ENCODE data around the gene IMPDH2.

Gene IMPDH2

DNA sequence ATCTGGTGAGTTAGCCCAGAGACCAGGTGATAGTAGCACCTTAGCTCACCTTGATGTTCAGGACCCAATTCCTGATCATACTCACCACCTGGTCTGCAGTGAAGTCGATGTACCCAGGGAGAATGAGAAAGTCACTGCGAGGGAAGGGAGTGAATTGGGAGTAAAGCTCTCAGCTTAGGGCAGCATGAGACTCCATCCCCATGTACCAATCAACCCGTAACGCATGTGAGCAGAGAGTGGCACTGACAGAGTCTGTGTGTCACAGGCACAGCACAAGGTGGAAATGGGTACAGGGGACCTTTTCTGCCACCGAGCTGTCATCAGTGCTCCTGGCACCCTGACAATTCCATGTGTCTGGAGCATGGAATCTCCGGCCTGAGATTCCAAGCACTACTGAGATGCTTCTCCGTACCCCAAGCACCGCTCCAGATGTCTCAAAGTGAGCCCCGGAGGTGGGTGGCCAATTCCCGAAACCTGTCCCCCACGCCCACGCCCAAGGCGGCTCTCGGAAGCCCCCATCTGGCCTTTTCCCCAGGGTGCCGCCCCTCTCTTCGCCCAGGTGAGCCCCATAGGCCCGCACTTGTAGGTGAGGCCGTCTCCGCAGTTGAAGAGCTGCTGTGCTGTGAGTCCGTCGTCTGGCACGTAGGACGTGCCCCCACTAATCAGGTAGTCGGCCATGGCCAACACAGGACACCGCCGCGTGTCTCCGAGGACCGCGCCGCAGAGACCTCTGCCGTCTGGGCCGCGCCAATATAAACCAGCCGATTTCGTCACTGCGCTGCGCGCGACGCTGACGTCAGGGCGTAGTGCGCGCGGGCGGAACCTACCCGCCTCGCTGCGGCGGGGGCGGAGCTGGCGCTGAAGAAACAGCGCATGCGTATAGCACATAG lies at the start of gene IMPDH2:
Gene IMPDH2 (minus strand): TSS at position 726 of the 890 bp plus-strand sequence. CDS start 48 bp downstream, at position 678.
- peak; percentile 93 for DNase-seq

DNA sequence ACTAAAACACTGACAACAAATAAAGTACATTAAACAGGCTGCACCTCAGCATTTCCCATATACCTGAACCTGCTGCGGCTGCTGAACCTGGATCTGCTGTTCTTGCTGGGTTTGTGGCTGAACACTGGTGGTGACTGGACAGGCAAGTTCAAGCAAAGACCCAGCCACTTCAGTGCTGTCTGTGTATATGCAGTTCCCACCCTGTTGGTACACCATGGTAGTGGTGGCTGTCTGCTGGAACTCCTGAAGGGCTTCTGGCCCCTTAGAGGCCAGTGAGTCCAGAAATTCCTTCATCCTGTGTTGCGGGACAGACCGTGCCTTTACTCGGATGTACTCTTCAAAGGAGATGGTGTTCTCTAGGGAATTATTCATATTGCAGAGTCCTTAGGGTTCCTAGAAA lies 47.4 kb upstream of the IMPDH2 start:
- no peak for DNase-seq

DNA sequence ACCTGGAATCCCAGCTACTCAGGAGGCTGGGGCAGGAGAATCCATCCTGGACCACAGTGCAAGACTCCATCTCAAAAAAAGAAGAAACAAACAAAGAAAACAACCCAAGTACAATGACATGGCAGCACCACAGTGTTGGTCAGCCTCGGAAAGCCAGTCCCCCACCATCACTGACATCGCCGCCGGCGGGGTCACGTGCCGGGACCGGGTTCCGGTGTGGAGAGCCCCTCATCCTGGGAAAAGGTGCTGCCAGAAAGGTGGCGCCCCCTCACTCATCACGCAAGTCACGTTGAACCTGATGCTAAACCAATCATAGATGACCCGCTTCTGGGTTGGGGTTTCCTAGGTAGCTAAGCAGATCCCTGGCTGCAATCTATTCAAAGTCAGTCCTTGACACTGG lies 46.9 kb upstream of the IMPDH2 start:
- DNase-seq = no peak

DNA sequence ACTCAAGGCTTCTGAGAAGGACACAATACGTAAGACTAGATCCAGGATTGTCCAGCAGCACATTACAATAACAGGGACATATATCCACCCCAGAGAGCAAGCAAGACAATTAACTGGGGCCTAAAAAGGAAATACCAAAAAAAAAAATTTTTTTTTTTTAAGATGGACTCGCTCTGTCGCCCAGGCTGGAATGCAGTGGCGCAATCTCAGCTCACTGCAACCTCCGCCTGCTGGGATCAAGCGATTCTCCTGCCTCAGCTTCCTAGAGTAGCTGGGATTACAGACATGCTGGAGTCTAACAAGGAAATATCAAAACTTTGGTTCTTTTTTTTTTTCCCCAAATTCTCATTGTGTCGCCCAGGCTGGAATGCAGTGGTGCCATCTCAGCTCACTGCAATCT lies 28.8 kb upstream of the IMPDH2 start:
- no peak for DNase-seq

DNA sequence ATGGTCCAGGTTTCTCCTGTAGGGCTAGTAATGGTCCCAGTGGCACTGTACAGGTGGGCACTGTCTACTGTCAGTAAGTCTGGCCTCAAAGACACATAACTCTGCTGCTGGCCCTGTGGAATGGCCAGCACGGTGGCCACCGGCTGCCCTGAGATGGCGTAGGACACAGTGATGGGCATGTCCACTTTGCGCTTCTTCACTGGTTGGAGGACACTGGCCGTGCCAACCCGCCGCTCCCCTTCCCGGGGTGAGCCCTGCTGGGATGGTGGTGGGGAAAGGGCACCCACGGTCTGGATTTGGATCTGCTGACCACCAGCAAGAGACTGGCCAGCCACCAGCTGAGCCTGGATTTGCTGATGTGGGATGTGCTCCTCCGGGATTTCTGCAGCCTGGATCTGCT lies 28.1 kb upstream of the IMPDH2 start:
- DNase-seq = no peak

DNA sequence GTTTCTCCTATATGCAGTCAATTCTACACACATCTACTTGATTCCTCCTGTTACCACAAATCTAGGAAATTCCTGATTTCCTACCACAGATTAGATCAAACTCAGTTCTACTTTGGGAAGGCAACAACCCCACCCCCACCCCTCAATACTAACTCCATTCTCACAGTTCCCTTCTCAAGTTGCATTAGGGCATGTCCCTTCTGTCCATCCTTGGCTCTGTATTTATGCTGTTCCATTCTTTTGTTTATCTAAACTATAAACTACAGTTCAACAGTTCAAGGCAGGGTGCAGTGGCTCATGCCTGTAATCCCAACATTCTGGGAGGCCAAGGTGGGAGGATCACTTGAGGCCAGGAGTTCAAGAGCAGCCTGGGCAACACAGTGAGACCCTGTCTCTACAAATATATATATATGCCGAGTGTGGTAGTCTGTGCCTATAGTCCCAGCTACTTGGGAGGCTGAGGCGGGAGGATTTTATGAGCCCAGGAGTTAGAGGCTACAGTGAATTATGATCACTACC lies 25.2 kb upstream of the IMPDH2 start:
- no peak for DNase-seq

DNA sequence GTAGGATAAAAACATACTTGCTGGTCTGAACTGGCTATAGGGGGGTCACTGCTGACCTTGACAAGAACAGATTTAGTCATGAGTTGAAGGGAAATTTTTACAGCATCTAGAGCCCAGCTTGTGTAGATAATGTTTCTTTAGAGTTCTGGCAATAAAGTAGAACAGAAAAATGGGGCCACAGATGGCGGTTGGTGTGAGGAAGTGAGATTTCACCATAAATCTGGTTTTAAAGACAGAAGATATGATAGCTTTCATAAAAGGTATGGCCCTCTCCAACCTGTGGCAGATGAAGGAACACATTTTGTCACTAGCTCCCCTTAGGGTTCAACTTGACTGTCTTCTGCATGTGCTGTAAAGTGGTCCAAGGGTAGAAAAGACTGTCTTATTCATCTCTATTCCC lies 24.3 kb upstream of the IMPDH2 start:
- DNase-seq = no peak

DNA sequence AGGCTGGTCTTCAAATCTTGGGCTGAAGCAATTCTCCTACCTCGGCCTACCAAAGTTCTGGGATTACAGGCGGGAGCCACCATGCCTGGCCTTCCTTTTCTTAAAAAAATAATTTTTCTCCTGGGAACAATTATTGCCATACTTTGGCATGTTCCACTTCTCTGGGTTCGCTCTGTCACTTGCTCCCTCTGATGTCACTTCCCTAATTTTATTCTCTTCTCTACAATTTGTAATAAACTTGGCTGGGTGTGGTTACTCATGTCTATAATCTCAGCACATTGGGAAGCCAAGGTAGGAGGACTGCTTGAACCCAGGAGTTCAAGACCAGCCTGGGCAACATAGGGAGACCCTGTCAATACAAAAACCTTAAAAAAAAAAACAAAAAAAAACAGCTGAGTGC lies 6.1 kb upstream of the IMPDH2 start:
- DNase-seq = no peak

DNA sequence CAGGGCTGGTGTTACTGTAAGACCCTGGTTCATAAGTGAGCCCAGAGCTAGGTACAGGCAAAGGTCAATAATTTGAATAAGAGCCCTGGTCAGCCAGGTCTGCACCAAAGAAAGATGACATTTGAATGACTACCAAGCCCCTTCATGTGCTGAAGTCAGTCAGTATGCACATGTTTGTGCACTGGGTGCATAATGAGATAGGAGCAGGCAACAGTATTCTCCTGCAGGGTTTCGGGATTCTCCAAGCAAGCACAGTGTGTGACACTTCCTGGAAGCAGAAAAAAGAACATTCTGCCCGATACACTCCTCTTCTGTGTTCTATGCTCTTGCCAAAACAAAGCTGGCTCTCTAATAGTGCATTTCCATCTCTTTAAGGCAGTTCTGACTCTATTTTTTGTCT lies 5.5 kb upstream of the IMPDH2 start:
- DNase-seq = no peak

DNA sequence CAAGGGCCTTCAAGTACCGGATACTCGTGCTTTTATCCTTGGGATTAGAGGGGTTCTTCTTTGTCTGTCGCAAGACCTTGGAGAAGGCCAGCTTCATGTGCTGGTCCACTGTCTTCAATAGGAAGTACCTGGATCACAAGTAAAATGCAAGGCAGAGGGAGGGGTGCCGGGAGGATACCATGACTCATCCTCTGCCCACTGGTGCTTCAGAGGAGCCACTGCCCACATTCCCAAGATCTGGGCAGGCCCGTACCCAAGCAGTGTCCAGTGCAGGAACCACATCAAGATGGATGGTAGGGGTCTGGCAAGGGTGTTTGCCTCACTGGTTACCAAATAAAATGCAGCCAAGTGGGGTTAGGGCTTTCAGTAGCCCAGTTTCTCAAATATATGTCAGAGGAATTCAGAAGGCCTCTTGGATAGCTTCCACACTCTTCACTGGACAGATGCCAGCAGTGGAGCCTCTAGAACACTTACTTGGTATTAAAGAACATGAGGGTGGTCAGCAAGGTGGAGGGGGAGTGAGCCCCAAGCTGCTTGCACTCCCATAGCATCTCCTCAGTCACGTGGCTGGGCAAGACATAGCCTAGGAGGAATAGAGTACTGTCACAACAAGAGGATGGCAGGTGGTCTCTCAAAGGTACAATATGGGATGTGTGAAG lies 3.6 kb upstream of the IMPDH2 start:
- DNase-seq = no peak

DNA sequence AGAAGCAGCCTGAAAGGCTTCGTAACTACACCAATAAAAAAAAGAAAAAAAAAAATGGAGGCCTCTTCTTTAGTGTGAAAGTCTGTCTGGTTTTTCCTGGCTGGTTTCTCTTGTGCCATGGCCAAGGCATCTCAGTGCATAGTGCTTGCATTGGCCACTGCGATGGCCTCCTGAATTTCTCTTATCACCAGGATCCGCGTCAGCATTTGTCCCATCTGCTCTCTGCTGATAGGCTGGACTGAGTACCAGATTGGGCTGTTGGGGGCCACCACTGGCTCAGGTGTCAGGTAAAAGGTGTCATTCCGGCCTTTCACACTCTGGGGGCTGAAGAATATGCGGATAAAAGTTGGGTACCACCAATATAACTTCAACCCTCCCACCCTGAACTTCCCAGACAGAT lies 1.1 kb upstream of the IMPDH2 start:
- no peak for DNase-seq

DNA sequence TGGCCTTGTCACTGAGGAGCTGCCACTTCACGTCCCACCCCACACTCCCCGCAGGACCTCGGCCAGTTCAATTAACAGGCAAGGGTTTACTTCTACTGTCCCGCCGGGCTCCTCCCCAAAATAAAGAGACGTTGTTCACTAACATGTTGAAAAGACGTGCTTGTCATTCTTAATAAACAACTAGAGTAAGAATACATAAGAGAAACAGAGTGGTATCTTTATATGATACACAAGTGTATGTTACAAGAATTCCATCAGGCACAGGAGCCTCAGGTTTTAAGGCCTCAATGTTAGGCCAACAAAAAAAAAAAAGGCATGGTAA lies 326 bp upstream of the IMPDH2 start:
- no peak for DNase-seq

DNA sequence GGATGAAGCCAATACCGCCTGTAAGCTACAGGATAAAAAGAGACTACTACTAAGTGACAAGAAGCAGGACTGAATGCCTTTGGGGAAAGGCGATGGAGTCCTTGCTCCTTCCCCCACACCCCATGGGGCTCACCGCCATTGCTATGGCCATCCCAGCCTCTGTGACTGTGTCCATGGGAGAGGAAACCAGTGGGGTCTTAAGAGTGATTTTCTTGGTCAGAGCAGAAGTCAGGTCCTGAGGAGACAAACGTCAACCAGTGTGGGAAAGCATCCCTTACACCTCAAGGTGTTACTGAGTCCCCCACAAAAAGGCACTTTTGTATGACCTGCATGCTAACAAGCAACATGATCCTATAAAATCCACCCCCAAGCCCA lies 913 bp downstream of the IMPDH2 start:
- DNase-seq = no peak

DNA sequence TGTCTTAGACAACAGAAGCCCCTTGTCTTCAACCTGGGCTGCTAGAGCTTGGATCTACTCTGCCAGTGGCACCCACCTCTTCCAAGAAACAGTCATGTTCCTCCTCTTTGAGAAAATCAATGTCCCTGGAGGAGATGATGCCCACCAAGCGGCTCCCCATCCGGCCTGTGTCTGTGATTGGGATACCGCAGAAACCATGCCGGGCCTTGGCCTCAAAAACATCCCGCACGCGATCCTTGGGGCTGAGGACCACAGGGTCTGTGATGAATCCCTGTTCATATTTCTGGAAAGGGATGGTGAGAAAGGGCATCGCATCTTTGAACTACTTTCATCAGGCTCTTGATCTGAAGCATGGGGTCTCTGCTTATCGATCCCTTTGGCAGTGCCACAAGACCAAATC lies 1.6 kb downstream of the IMPDH2 start:
- no peak for DNase-seq

DNA sequence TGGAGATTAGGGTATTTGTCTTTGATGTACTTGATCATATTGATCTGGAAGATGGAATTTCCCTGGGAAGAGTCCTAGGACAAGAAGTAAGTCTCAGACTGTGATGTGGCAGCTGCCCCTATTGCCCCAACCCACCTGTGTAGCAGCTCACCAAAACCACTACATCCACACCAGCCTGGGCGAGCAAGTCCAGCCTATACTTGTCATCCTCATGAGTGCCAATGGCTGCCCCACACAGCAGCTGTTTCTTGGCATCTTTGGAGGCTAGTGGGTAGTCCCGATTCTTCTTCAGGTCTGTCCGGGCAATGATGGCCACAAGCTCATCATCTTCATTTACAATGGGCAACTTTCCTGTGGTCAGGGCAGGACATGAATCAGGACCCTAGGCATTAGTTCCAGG lies 2.7 kb downstream of the IMPDH2 start:
- no peak for DNase-seq

DNA sequence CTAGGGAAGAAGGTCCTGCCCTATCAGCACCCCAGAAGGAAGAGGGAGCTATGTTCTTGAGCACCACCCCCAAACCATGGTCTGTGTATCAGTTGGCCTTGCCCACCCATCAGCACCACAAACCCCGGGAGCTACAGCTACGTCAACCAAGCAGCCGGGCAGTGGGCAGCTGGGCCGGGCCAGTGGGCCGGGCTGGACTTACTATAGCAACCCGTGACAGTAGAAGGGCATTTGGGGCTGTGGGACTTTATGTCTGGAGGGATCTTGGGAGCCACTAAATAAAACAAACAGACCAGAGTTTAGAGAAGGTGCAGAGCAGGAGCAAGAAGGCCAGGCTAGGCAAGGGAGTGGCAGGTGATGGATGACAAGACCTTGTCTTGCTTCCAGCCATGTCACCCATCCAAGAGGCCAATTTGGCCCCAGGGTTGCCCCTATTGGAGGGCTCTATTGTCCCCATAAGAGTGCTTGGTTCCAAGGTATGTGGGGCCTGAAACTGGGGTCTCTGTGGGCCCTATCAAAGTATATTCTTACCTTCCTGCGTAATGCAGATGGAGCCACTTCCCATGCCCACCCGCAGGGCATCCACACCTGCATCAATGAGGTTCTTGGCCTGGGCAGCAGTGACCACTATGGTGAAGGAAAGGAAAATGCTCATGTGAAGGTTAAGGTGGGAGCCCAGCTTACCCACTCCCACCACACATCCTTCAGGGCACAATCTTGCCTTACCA lies 3.2 kb downstream of the IMPDH2 start:
- no peak for DNase-seq

DNA sequence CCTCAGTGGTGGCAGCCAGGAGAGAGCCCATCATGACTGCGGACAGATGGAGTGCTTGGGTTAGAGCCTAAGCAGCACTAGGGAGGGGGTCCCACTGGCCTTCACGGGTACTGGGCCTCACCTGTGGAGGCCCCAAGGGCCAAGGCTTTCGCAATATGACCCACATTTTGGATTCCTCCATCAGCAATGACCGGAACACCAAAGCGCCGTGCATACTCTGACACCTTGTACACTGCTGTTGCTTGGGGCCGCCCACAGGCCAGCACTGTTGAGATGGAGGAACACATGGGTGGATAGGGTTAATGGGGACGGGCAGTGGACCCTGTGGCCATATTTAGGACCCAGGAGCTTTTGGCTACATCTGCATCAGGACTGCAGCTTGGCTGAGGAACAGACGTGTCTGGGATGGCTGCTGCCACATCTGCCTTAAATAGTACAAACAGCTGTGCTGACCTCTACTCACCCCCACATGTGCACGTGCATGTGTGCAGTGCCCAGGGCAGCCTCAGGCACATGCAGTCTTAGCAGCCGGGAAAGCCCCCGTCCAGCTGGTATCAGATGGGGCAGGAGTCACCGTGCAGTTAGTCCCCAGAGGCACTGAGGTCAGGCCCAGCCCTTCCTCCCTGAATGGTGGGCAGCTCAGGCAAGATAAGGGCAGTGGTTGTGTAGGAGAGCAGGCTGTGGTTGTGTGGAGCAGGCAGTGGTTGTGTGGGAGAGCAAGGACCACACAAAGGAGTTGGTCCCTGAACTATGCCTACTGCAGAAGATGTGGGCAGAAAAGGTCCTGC lies 4.0 kb downstream of the IMPDH2 start:
- no peak for DNase-seq

DNA sequence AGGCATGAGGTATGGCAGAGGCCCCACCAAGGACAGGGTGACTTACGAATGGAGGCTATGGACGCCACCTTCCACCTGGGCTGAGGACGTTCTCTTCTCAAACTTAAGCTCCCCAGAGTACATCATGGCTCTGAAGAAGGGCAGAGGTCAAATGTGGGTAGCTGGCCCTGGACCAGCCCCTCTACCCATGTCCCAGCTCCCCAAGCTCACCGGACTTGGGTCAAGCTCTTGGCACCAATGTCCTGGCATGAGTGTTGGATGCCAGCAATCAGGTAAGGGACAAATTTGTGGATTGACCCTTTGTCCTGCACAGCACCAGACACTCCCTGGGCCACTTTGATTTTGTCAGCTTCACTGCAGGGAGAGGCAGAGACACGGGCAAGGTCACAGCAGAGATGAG lies 4.7 kb downstream of the IMPDH2 start:
- DNase-seq = no peak

DNA sequence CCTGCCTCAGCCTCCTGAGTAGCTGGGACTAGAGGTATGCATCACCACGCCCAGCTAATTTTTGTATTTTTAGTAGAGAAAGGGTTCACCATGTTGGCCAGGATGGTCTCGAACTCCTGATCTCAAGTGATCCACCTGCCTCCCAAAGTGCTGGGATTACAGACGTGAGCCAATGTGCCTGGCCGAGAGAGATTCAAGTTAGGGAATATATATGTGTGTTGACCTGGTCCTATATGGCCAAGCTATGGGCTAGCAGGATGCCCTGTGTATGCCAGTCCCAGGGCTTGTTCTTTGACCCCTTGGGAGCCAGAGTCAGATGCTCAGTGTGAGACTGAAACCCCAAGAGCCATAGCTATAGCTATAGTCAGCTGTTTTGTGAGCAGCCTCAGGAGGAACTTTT lies 5.4 kb downstream of the IMPDH2 start:
- DNase-seq = no peak

DNA sequence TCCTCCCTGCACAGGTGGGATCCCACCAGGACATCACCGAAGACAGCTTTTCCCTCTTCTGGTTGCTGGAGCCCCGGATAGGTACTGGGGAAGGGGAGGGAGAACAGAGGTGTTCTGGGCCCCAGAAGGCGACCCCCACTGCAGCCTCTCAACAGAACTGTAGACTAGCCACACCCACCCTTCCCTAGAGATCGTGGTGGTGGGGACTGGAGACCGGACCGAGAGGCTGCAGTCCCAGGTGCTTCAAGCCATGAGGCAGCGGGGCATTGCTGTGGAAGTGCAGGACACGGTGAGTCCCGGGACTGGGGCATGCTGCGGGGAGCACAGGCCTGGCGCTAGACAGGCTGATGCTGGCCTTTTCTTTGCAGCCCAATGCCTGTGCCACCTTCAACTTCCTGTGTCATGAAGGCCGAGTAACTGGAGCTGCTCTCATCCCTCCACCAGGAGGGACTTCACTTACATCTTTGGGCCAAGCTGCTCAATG lies 6.5 kb downstream of the IMPDH2 start:
- DNase-seq = no peak

DNA sequence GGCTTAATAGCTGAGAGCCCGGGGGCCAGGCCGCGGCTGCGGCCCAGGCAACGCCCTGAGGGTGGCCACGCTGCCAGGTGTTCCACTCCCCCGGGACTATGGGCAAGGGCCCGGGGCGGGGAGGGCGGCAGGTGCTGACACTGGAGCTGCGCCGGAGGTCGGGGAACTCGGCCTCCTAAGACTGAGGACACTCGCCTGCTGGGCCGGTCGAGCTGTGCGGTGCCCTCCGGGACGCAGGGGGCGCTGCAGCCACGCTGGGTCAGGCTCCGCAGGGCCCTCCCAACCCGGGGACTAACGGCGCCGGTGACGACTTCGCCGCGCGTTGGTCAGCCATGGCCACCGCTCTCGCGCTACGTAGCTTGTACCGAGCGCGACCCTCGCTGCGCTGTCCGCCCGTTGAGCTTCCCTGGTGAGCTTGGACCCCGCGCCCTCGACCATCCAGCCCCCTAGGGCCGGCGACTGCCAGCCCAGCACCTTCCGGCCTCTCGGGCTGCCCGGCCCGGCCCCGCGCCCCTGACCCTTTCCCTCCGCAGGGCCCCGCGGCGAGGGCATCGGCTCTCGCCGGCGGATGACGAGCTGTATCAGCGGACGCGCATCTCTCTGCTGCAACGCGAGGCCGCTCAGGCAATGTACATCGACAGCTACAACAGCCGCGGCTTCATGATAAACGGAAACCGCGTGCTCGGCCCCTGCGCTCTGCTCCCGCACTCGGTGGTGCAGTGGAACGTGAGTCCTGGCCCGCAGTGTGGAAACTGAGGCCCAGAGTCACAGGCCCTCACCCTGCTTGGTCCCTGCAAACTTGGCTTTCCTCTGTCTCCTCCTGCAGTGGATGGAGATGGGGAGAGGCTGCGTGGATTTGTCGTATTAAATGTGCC lies 7.1 kb downstream of the IMPDH2 start, which contains the start of gene NDUFAF3:
Gene NDUFAF3 (plus strand): TSS at position 309 of the 875 bp plus-strand sequence. CDS start 24 bp downstream, at position 333.
- DNase-seq = peak; percentile 95

Data from stimulated activated CD4-positive, alpha-beta T cell treated with anti-CD3 and anti-CD28 coated beads, Interleukin-15, amount 100 ng/mL, for 24 hours (primary cell).